ENCODE measurements around the gene TMEM270.

GRCh38 chr7:73904219-73905137 lies 43.5 kb downstream of the TMEM270 start:
- TF ChIP-seq EP300 (IDR thresholded peaks at IDR 0.05) (no peak), POLR2AphosphoS5 (IDR thresholded peaks at IDR 0.05) (no peak)
- TF ChIP-seq, protein P1, sequence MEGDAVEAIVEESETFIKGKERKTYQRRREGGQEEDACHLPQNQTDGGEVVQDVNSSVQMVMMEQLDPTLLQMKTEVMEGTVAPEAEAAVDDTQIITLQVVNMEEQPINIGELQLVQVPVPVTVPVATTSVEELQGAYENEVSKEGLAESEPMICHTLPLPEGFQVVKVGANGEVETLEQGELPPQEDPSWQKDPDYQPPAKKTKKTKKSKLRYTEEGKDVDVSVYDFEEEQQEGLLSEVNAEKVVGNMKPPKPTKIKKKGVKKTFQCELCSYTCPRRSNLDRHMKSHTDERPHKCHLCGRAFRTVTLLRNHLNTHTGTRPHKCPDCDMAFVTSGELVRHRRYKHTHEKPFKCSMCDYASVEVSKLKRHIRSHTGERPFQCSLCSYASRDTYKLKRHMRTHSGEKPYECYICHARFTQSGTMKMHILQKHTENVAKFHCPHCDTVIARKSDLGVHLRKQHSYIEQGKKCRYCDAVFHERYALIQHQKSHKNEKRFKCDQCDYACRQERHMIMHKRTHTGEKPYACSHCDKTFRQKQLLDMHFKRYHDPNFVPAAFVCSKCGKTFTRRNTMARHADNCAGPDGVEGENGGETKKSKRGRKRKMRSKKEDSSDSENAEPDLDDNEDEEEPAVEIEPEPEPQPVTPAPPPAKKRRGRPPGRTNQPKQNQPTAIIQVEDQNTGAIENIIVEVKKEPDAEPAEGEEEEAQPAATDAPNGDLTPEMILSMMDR (IDR thresholded peaks at IDR 0.05), result no peak

Data from esophagus muscularis mucosa (tissue), 4 donors.